Neural cell (in vitro differentiated cells): ENCODE results near the gene PFKP. TPM values are rescaled to one million over a fixed set of nuclear protein-coding genes. Genes with fewer than 3 reads are reported as not detected.

Source experiments
- H2AFZ ChIP-seq: fragments of 200-600, 300-800 bp; sonication (generic), shearing (Covaris generic); 2 replicates; pipeline ENCODE4 v1.6.0; 2014; ENCODE audit warnings: low read depth, mild to moderate bottlenecking, antibody characterized with exemption, low read length, moderate library complexity
- H3F3A ChIP-seq: fragments of 200-600 bp; shearing (Covaris generic); 2 replicates; pipeline ENCODE4 v1.6.1; 2016; ENCODE audit warnings: mild to moderate bottlenecking, moderate library complexity, mixed read lengths, antibody characterized with exemption, low read length; ENCODE audit not compliant: insufficient read depth, poor library complexity, severe bottlenecking
- H3K27ac ChIP-seq: fragments of 200-600, 300-800 bp; sonication (generic), shearing (Covaris generic); 2 replicates; pipeline ENCODE4 v1.5.1; 2014; ENCODE audit warnings: mild to moderate bottlenecking, low read length, moderate library complexity
- H3K27me3 ChIP-seq: fragments of 300-800, 200-600 bp; sonication (generic), shearing (Covaris generic); 2 replicates; pipeline ENCODE4 v1.6.0; 2014; ENCODE audit warnings: mild to moderate bottlenecking, low read depth, low read length, moderate library complexity; ENCODE audit not compliant: insufficient read depth
- H3K36me3 ChIP-seq: fragments of 300-800, 200-600 bp; sonication (generic), shearing (Covaris generic); 2 replicates; pipeline ENCODE4 v1.5.1; 2014; ENCODE audit warnings: mild to moderate bottlenecking, antibody characterized with exemption, low read length, moderate library complexity; ENCODE audit not compliant: insufficient read depth
- H3K4me2 ChIP-seq: fragments of 300-800, 200-600 bp; sonication (generic), shearing (Covaris generic); 2 replicates; pipeline ENCODE4 v1.6.0; 2014; ENCODE audit warnings: mild to moderate bottlenecking, low read length
- H3K4me3 ChIP-seq: fragments of 300-800, 200-600 bp; sonication (generic), shearing (Covaris generic); 2 replicates; pipeline ENCODE4 v1.5.1; 2014; ENCODE audit warnings: mild to moderate bottlenecking, low read length, moderate library complexity
- H3K79me2 ChIP-seq: fragments of 200-600 bp; shearing (Covaris generic); replicated peaks from 2 replicates; pipeline ENCODE4 v1.6.0; 2014; ENCODE audit warnings: mild to moderate bottlenecking, low read length, moderate library complexity; ENCODE audit not compliant: insufficient read depth
- H3K9ac ChIP-seq: fragments of 300-800, 200-600 bp; sonication (generic), shearing (Covaris generic); 2 replicates; pipeline ENCODE4 v1.6.1; 2016; ENCODE audit warnings: mild to moderate bottlenecking, low read length, mixed read lengths
- H3K9me2 ChIP-seq: fragments of 200-600 bp; shearing (Covaris generic); 2 replicates; pipeline ENCODE4 v1.6.1; 2016; ENCODE audit warnings: mild to moderate bottlenecking, low read length, mixed read lengths; ENCODE audit not compliant: insufficient read depth
- H3K9me3 ChIP-seq: fragments of 200-600, 300-800 bp; sonication (generic), shearing (Covaris generic); 2 replicates; pipeline ENCODE4 v1.6.1; 2016; ENCODE audit warnings: mild to moderate bottlenecking, mixed run types, low read length, moderate library complexity, mixed read lengths
- H4K20me1 ChIP-seq: fragments of 200-600 bp; shearing (Covaris generic); 2 replicates; pipeline ENCODE4 v1.6.1; 2016; ENCODE audit warnings: mild to moderate bottlenecking, mixed run types; ENCODE audit not compliant: insufficient read depth
- CTCF ChIP-seq: fragments of 450-650 bp; IDR thresholded peaks from 2 replicates; pipeline ENCODE4 v1.5.1; 2014; ENCODE audit warnings: antibody characterized with exemption, mild to moderate bottlenecking, moderate library complexity; ENCODE audit not compliant: poor library complexity, severe bottlenecking
- EP300 ChIP-seq: fragments of 450-650 bp; conservative IDR thresholded peaks from 2 replicates; pipeline ENCODE4 v1.6.1; 2014; ENCODE audit warnings: antibody characterized with exemption, mild to moderate bottlenecking, moderate library complexity; ENCODE audit not compliant: poor library complexity, severe bottlenecking
- EZH2 ChIP-seq: fragments of 200-600, 300-800 bp; shearing (Covaris generic), sonication (generic); IDR thresholded peaks from 2 replicates; pipeline ENCODE4 v1.6.1; 2014; ENCODE audit warnings: antibody characterized with exemption, low read length, borderline replicate concordance, mild to moderate bottlenecking; ENCODE audit not compliant: insufficient read depth, poor library complexity, severe bottlenecking
- MXI1 ChIP-seq: fragments of 450-650 bp; conservative IDR thresholded peaks from 2 replicates; pipeline ENCODE4 v1.6.1; 2014; ENCODE audit warnings: antibody characterized with exemption, mild to moderate bottlenecking; ENCODE audit not compliant: poor library complexity, severe bottlenecking
- POLR2AphosphoS5 ChIP-seq: IDR thresholded peaks from 2 replicates; pipeline ENCODE4 v1.6.1; 2012
- RAD21 ChIP-seq: fragments of 450-650 bp; conservative IDR thresholded peaks from 2 replicates; pipeline ENCODE4 v1.6.1; 2014; ENCODE audit warnings: antibody characterized with exemption, mild to moderate bottlenecking, moderate library complexity
- REST ChIP-seq: IDR thresholded peaks from 2 replicates; pipeline ENCODE4 v1.6.1; 2012; ENCODE audit warnings: borderline replicate concordance
- SMC3 ChIP-seq: fragments of 450-650 bp; conservative IDR thresholded peaks from 2 replicates; pipeline ENCODE4 v1.6.1; 2014; ENCODE audit warnings: antibody characterized with exemption, mild to moderate bottlenecking, moderate library complexity; ENCODE audit not compliant: poor library complexity
- TAF1 ChIP-seq: IDR thresholded peaks from 2 replicates; pipeline ENCODE4 v1.6.1; 2012; ENCODE audit warnings: low read depth
- polyA plus RNA-seq: library from polyadenylated mRNA; depleted of rRNA; stranded (reverse); fragments of >200 nt; gene quantifications from 2 replicates; pipeline ENCODE4 v1.2.3, GENCODE V29; 2014

The PFKP gene
- polyA plus RNA-seq, 1 donor from 2014 or later: 27.9 TPM

- H3K36me3 ChIP-seq: no peaks in the 10 kb centered on the region
- no peaks in the 10 kb centered on the region for H3K9me3 ChIP-seq
- H3K27ac ChIP-seq: no peak overlapping the region
- no peak overlapping the region for H3K4me2 ChIP-seq
- TF ChIP-seq SMC3 (no peak), POLR2AphosphoS5 (no peak), MXI1 (no peak), REST (no peak), EP300 (no peak), EZH2 (no peak)
- H3K79me2 ChIP-seq: no peaks in the 10 kb centered on the region
- H3K4me3 ChIP-seq: no peak overlapping the region
- no peaks in the 10 kb centered on the region for H3K9me2 ChIP-seq
- no peak overlapping the region for H2AFZ ChIP-seq
- H4K20me1 ChIP-seq: no peaks in the 10 kb centered on the region
- H3K27me3 ChIP-seq: no peaks in the 10 kb centered on the region
- no peak overlapping the region for H3K9ac ChIP-seq
- no peaks in the 10 kb centered on the region for H3F3A ChIP-seq
These were observed 43.7 kb downstream of the PFKP start for GRCh38 chr10:3110782-3111620.

GRCh38 chr10:3111621-3112163 is 44.3 kb downstream of the PFKP start:
- no peak overlapping the region for H3K27ac ChIP-seq
- H3K36me3 ChIP-seq: no peaks in the 10 kb centered on the region
- H3F3A ChIP-seq: no peaks in the 10 kb centered on the region
- H3K4me2 ChIP-seq: no peak overlapping the region
- H3K4me3 ChIP-seq: no peak overlapping the region
- TF ChIP-seq MXI1: no peak
- TF ChIP-seq POLR2AphosphoS5: no peak
- TF ChIP-seq EZH2: no peak
- no peak for TF ChIP-seq EP300
- no peak for TF ChIP-seq RAD21
- no peak for TF ChIP-seq CTCF
- no peak for TF ChIP-seq REST
- no peak for TF ChIP-seq SMC3
- no peak for TF ChIP-seq TAF1
- no peaks in the 10 kb centered on the region for H3K9me3 ChIP-seq
- no peaks in the 10 kb centered on the region for H3K9me2 ChIP-seq
- no peaks in the 10 kb centered on the region for H4K20me1 ChIP-seq
- no peak overlapping the region for H2AFZ ChIP-seq
- H3K9ac ChIP-seq: no peak overlapping the region
- no peaks in the 10 kb centered on the region for H3K27me3 ChIP-seq
- H3K79me2 ChIP-seq: no peaks in the 10 kb centered on the region
